Measurements from ENCODE around the gene RBL1.
"Not testable (repeated sequence)": the region's sequence is repeated elsewhere in the genome, so short reads cannot be mapped to it uniquely, and the experiment has no call there.

Gene RBL1

GRCh38 chr20:36992802-36993334, 102.9 kb downstream of the RBL1 start:
- DNase-seq (ENCODE audit: low spot score) = no peak

DNA sequence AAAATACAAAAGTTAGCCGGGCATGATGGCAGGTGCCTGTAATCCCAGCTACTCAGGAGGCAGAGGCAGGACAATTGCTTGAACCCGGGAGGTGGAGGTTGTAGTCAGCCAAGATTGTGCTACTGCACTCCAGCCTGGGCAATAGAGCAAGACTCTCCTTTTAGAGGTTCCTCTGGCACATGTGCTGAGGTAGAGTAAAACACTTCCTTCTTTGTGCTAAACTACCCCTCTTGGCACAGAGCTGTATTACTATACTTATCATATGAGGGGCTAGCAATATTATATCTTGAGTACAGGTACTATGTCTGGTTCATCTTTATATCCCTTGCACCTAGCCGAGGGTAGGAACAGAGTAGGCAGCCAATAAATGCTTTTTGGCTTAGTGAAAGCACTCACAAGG, 104.1 kb downstream of the RBL1 start:
- DNase-seq (ENCODE audit: low spot score) = no peak

GRCh38 chr20:36989797-36990196, 106.0 kb downstream of the RBL1 start:
- DNase-seq (ENCODE audit: low spot score) = no peak

DNA sequence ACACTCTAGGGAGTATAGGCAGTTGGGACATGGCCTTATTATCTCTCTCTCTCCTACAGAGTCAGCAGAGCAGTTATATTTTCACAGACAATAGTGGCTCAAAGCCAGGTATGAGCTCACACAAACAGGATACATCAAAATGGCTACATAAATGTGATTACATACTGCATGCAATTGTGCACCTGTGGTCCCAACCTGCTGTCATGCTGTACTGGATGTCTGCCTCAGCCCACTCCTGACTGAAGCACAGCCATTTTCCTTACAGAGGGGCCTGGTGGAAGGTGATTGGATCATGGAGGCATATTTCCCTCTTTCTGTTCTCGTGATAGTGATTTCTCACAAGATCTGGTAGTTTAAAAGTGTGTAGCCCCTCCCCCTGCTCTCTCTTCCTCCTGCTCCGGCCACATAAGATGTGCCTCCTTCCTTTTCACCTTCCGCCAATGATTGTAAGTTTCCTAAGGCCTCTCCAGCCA, 107.3 kb downstream of the RBL1 start:
- no peak for DNase-seq (ENCODE audit: low spot score)

GRCh38 chr20:36984257-36984638, 111.5 kb downstream of the RBL1 start:
- no peak for DNase-seq (ENCODE audit: low spot score)

- no peak for DNase-seq (ENCODE audit: low spot score)
Measured at GRCh38 chr20:36975099-36975818, 120.5 kb downstream of the RBL1 start.

DNA sequence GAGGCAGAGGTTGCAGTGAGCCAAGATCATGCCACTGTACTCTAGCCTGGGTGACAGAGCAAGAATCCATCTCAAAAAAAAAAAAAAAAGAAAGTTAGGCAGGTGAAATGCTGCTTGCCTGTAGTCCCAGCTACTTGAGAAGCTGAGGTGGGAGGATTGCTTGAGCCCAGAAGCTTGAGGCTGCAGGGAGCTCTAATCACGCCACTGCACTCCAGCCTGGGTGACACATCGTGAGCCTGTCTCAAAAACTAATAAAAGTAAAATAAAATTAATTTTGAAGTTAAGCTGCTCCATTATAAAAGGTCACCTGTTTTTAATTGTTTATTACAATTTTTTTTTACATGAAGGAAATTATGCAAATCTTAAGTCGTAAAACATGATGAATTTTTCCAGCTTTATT, 121.1 kb downstream of the RBL1 start:
- DNase-seq (ENCODE audit: low spot score) = no peak

- DNase-seq (ENCODE audit: low spot score) = no peak
Measured at GRCh38 chr20:36971103-36971502, 124.7 kb downstream of the RBL1 start.

DNA sequence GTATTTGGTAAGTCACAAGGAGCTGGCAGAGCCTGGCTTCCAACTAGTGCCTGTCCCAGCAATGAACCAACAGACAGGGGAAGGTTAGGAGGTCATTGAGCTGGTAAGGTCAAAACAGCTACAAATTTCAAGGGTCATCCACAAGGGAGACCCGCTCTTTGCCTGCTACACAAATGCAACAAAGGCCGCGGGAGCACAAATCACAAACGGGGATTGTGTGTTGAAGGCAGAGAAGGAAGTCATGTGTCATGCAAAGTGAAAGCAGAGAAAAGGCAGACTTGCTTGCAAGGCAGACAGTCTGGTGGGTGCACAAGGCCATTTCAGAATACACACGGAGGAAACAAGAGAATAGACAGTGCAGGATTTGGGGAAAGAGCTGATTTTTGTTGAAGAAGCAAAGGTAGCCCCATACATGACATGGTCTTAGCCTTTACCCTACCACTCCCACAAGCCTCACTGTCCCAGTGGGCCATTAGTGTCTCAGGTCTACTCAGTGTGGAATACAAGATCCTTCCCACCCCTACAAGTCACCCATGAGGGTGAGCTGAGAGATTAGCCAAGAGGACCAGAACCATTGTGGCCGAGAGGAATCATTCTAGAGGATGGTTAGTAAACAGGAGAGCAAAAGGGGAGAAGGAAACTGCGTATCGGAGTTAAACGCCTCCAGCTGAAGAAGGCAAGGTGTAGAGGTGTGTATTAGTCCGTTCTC, 126.2 kb downstream of the RBL1 start:
- DNase-seq (ENCODE audit: low spot score) = no peak

DNA sequence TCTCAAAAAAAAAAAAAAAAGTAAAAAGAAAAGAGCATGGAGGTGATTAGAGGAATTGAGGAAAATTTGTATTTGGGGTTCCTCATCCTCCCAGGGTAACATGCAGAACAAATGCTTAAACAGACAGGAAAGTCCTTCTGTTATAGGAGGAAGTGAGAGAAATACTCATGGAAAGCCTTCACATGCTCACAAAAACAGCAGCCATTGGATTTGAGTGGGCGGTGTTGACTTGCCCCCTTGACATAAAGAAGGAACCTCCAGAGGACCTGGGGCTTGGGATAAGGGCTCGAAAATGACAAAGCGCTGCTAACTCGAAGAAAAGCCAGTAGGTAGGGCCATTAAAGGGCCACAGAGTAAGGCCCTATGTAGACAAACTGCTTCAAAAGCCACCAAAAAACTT, 126.7 kb downstream of the RBL1 start:
- no peak for DNase-seq (ENCODE audit: low spot score)

DNA sequence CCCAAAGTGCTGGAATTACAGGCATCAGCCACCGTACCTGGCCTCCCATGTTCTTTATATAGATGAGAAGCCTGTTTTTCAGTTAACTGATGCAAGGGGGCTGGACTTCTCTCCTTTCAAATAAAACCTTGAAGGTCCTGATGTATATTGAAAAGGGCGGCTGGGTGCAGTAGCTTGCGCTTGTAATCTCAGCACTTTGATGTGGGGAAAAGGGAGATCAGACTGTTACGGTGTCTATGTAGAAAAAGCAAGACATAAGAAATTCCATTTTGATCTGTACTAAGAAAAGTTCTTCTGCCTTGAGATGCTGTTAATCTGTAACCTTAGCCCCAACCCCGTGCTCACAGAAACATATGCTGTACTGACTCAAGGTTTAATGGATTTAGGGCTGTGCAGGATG, 128.2 kb downstream of the RBL1 start:
- no peak for DNase-seq (ENCODE audit: low spot score)

- not testable (repeated sequence) for DNase-seq (ENCODE audit: low spot score)
Measured at GRCh38 chr20:36966965-36967364, 128.8 kb downstream of the RBL1 start.

GRCh38 chr20:36962354-36962941, 133.3 kb downstream of the RBL1 start:
- not testable (repeated sequence) for DNase-seq (ENCODE audit: low spot score)

DNA sequence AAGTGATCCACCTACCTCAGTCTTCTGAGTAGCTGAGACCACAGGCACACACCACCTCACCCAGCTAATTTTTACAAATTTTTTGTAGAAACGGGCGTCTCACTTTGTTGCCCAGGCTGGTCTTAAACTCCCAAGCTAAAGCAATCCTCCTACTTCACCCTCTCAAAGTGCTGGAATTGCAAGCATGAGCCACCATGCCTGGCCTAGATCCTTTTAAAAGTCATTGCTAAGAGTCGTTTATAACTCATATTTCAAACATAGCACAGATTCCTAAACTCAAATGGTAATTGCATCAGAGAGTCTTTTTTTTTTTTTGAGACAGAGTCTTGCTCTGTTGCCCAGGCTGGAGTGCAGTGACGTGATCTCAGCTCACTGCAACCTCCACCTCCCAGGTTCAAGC, 136.6 kb downstream of the RBL1 start:
- no peak for DNase-seq (ENCODE audit: low spot score)

- no peak for DNase-seq (ENCODE audit: low spot score)
Measured at GRCh38 chr20:36957875-36958667, 137.7 kb downstream of the RBL1 start.

DNA sequence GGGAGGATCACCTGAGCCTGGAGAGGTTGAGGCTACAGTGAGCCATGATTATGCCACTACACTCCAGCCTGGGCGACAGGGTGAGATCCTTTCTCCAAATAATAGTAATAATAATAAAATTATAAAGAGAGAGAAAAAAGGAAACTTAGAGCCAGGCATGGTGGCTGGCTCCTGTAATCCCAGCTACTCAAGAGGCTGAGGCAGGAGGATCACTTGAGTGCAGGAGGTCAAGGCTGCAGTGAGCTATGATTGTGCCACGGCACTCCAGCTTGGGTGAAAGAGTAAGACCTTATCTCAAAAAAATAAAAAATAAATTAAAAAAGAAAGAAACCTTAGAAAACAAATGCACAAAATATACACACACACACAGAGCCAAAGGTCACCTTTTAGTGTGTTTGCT, 139.1 kb downstream of the RBL1 start:
- no peak for DNase-seq (ENCODE audit: low spot score)

DNA sequence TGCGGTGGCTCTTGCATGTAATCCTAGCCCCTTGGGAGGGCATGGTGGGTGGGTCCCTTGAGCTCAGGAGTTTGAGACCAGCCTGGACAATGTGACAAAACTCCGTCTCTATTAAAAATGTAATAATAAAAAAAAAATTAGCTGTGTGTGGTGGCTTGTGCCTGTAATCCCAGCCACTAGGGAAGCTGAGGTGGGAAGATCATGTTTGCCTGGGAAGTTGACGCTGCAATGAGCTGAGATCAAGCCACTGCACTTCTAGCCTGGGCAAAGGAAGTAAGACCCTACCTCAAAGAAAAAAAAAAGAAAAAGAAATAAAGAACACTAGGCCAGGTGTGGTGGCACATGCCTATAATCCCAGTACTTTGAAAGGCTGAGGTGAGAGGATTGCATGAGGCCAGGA, 139.8 kb downstream of the RBL1 start:
- no peak for DNase-seq (ENCODE audit: low spot score)

DNA sequence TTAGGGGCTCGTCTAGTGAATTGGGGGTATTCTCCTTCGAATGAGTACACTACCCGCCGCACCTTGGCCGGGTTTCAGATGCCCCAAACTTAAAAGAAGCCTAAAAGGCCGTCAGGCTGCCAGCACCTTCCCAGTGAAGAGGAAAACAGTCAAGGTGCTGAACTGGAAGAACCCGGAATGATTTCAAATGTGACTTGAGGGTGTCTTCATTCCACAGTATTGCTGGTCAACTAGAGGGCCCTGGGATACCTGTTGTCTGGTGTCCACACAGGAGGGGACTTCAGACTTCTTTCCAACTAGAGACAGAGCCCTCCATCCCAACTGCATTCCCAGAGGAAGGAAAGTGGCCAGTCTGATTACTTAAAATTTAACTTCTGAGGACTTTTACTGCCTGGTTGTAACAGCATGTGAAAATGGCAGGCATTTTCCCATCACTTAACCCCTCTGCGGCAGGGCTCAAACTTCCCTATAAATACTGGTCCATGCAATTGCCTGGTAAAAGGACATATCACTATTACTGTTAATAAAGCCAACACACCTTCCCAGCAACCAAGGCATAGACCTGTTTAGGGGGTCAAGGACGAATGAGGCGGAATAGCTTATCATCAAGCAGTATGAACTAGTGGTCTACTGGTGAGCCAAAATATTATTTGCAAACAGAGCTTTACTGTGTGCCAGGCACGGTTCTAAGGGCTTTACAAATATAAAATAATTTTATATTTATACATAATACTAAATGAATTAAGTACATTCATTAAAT, 143.6 kb downstream of the RBL1 start:
- DNase-seq (ENCODE audit: low spot score) = no peak

DNA sequence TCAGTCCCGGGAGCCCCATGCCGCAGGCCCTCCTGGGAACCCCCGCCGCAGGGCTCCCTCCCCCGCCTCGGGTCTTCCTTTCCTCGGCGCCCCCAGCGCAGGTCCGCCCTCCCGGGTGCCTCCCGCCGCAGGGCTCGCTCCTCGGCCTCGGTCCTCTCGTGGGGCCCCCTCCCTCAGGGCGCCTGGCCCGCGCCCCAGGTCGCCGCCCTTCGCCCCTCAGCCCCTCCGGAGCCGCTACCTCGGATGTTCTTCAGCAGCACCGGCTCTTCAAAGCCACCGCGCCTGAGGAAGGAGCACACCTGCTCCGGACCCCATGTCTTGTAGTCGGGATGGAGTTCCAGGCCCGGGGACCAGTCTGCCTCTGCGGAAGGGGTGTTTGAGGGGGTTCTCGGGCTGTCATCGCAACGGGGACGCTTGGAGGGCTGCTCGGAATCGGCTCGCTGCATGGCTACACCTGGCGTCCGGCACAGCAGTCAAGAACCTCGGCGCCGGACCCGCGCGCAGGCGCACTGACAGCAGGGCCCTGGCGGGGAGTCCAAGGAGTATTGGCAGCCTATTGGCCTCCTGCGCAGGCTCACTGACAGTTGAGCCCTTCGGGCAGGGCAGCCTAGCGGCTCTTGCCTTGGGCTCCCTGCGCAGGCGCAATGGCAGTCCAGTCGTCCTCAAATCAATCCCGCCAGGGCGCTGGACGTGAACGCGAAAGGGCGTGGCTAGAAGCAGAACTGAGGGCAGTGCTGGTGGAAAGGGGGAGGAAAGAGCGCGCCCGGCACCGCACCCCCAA, 144.4 kb downstream of the RBL1 start, which contains the start of gene SAMHD1:
TSS of gene SAMHD1 (minus strand) at position 511 of the 781 bp plus-strand sequence. CDS start at position 446, 65 bp downstream.
- peak; percentile 100 for DNase-seq (ENCODE audit: low spot score)

- DNase-seq (ENCODE audit: low spot score) = no peak
Measured at GRCh38 chr20:36950414-36951197, 145.2 kb downstream of the RBL1 start.
